HCT116 (cell line): ENCODE measurements around the gene WDPCP. TPM values are rescaled to one million over a fixed set of nuclear protein-coding genes. Genes with fewer than 3 reads are reported as not detected.
"Not testable (repeated sequence)": the region's sequence is repeated elsewhere in the genome, so short reads cannot be mapped to it uniquely, and the experiment has no call there.

Experiments
- ATAC-seq: fragments of 200-7000 bp; cut with Tn5 transposase; 2 replicates; pipeline ENCODE4 v1.9.1; 2020; ENCODE audit warnings: mild to moderate bottlenecking, moderate library complexity
- BruUV-seq: library from RNA; stranded (reverse); fragments of 400-500 nt; replicated peaks from 2 replicates; lab custom pipeline; 2021; lab: Mats Ljungman, UMichigan
- CTCF ChIA-PET: fragments of 300-600 bp; sonication (Branson Sonifier 250); formaldehyde crosslinking; loops from one replicate; lab custom pipeline; 2021; ENCODE audit warnings: antibody characterized with exemption; lab: Charles Lee
- POLR2A ChIA-PET: fragments of 300-600, 350-600 bp; sonication (Branson Sonifier 250); formaldehyde crosslinking; loops from one replicate; lab custom pipeline; 2021; ENCODE audit warnings: antibody characterized with exemption; lab: Charles Lee
- RAD21 ChIA-PET, 2 experiments: fragments of 300-600 bp; sonication (Branson Sonifier 250); formaldehyde crosslinking; loops; one replicate each; lab custom pipeline; 2023; ENCODE audit warnings: low total read pairs in 2 of 2; ENCODE audit not compliant: uncharacterized antibody in 2 of 2, unreplicated experiment in 2 of 2, low non-redundant PET in 1 of 2; lab: Charles Lee
- DNase-seq: peaks from one replicate; pipeline ENCODE4 v3.0.0-alpha.2; 2010; ENCODE audit warnings: low read depth, low spot score
- H2AFZ ChIP-seq: fragments of 200-600 bp; shearing (Covaris generic), sonication (generic); 2 replicates; pipeline ENCODE4 v1.6.1; 2017; ENCODE audit warnings: low read depth, mixed run types, mixed read lengths, antibody characterized with exemption, low read length; ENCODE audit not compliant: poor library complexity, severe bottlenecking
- H3K27ac ChIP-seq: 2 replicates; pipeline ENCODE4 v1.5.1; 2012; ENCODE audit warnings: low read depth, low read length
- H3K27me3 ChIP-seq: fragments of 200-600 bp; sonication (generic); 2 replicates; pipeline ENCODE4 v1.6.1; 2016; ENCODE audit warnings: mixed run types, low read length, mixed read lengths; ENCODE audit not compliant: insufficient read depth
- H3K36me3 ChIP-seq, 2 experiments: fragments of 200-500 bp in 1 of 2; fragments of 200-600 bp in 1 of 2; sonication (Bioruptor generic) in 1 of 2; sonication (generic) in 1 of 2; 2 replicates each; pipeline versions ENCODE4 v1.5.1 to v1.6.1; 2014 to 2016; ENCODE audit warnings: low read length in 2 of 2, inconsistent platforms in 1 of 2, mixed read lengths in 1 of 2, mixed run types in 1 of 2; ENCODE audit not compliant: insufficient read depth in 2 of 2, control insufficient read depth in 1 of 2
- H3K4me1 ChIP-seq, 2 experiments: fragments of 200-600 bp in 1 of 2; sonication (generic) in 1 of 2; 2 replicates each; pipeline versions ENCODE4 v1.5.1 to v1.6.1; 2012 to 2017; ENCODE audit warnings: low read length in 2 of 2, inconsistent platforms in 1 of 2, mild to moderate bottlenecking in 1 of 2, mixed read lengths in 1 of 2, mixed run types in 1 of 2, moderate library complexity in 1 of 2; ENCODE audit not compliant: insufficient read depth in 2 of 2, control insufficient read depth in 1 of 2
- H3K4me2 ChIP-seq: fragments of 200-600 bp; sonication (generic); 2 replicates; pipeline ENCODE4 v1.6.1; 2017; ENCODE audit warnings: mixed run types, low read length, mixed read lengths
- H3K4me3 ChIP-seq, 2 experiments: fragments of 200-600 bp in 1 of 2; sonication (generic) in 1 of 2; replicated peaks in 1 of 2; 2 replicates each; pipeline ENCODE4 v1.5.1; 2011 to 2016; ENCODE audit warnings: low read length in 2 of 2, control low read depth in 1 of 2, low read depth in 1 of 2, mild to moderate bottlenecking in 1 of 2, mixed read lengths in 1 of 2, mixed run types in 1 of 2
- H3K79me2 ChIP-seq: fragments of 200-600 bp; sonication (generic); 2 replicates; pipeline ENCODE4 v1.6.1; 2017; ENCODE audit warnings: mild to moderate bottlenecking, mixed run types, low read length, moderate library complexity, mixed read lengths; ENCODE audit not compliant: insufficient read depth
- H3K9ac ChIP-seq: fragments of 200-600 bp; sonication (generic); 2 replicates; pipeline ENCODE4 v1.6.1; 2016; ENCODE audit warnings: low read length, mixed read lengths
- H3K9me2 ChIP-seq: fragments of 200-600 bp; sonication (generic), shearing (Covaris generic); 2 replicates; pipeline ENCODE4 v1.6.1; 2017; ENCODE audit warnings: mixed run types, mild to moderate bottlenecking, moderate library complexity; ENCODE audit not compliant: insufficient read depth
- H3K9me3 ChIP-seq, 2 experiments: fragments of 200-500 bp in 1 of 2; fragments of 200-600 bp in 1 of 2; sonication (Bioruptor generic) in 1 of 2; sonication (generic) in 1 of 2; 2 replicates each; pipeline ENCODE4 v1.6.1; 2014 to 2017; ENCODE audit warnings: low read length in 2 of 2, mixed read lengths in 2 of 2, inconsistent platforms in 1 of 2, low read depth in 1 of 2, mild to moderate bottlenecking in 1 of 2, mixed run types in 1 of 2, moderate library complexity in 1 of 2; ENCODE audit not compliant: control insufficient read depth in 1 of 2, insufficient read depth in 1 of 2
- H4K20me1 ChIP-seq: fragments of 200-600 bp; sonication (generic), shearing (Covaris generic); 2 replicates; pipeline ENCODE4 v1.6.1; 2017; ENCODE audit warnings: mixed run types, mild to moderate bottlenecking, moderate library complexity; ENCODE audit not compliant: insufficient read depth
- CBX3 ChIP-seq: IDR thresholded peaks from 2 replicates; pipeline ENCODE4 v1.6.1; 2012; ENCODE audit warnings: low read depth
- intact Hi-C: fragments of 100-400 bp; cut with micrococcal nuclease; formaldehyde crosslinking; loops from 2 replicates; pipeline ENCODE4 v1.10.0; 2022
- total RNA-seq: library from RNA; stranded (reverse); gene quantifications from one replicate; pipeline ENCODE4 v1.2.1, GENCODE V29; 2021; ENCODE audit not compliant: unreplicated experiment

Gene WDPCP
- total RNA-seq, 1 experiment from 2014 or later: 4.1 TPM

DNA sequence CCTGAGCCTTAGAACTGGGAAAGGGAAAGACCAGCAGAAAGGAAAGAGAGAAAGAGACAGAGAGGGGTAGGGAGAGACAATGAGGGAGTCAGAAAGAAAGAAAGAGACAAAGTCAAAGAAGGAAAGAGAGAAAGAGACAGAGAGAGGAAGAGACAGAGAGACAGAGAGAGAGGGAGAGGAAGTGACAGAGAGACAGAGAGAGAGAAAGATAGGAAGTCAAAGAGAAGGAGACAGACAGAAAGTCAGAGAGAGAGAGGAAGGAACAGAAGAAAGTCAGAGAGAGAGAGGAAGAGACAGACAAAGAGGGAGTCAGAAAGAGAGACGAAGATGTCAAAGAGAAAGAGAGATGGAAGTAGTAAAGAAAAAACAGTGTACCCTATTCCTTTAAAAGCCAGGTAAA, 261.8 kb downstream of the WDPCP start:
- CTCF ChIA-PET: no interaction called here
- Histone ChIP-seq H3K4me3 (no peak overlapping the region), H3K9ac (no peak overlapping the region), H3K27me3 (no peaks in the 10 kb centered on the region), H3K36me3 (no peaks in the 10 kb centered on the region), H2AFZ (no peak overlapping the region), H3K79me2 (no peaks in the 10 kb centered on the region), H3K4me2 (no peak overlapping the region), H3K9me3 (no peaks in the 10 kb centered on the region), H3K27ac (no peak overlapping the region), H3K9me2 (no peaks in the 10 kb centered on the region), H3K4me1 (no peaks in the 10 kb centered on the region), H4K20me1 (no peaks in the 10 kb centered on the region)
- DNase-seq: no peak
- ATAC-seq: no peak
- RAD21 ChIA-PET: no interaction called here
- intact Hi-C loops: no loop called here
- no TSS peak for BruUV-seq
- no peak for TF ChIP-seq CBX3
- POLR2A ChIA-PET: no interaction called here

DNA sequence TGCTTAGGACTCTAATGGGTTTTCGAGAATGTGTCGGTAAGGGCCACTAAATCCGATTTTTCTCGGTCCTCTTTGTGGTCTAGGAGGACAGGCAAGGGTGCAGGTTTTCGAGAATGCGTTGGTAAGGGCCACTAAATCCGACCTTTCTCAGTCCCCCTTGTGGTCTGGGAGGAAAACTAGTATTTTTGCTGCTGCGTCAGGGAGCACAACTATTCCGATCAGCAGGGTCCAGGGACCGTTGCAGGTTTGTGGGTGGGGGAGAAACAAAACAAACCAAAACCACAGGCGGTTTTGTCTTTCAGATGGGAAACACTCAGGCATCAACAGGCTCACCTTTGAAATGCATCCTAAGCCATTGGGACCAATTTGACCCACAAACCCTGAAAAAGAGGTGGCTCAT, 264.6 kb downstream of the WDPCP start:
- H2AFZ ChIP-seq, H3K4me2 ChIP-seq, H3K36me3 ChIP-seq, DNase-seq, RAD21 ChIA-PET, H3K9me3 ChIP-seq, H3K27ac ChIP-seq, H3K79me2 ChIP-seq, ATAC-seq, intact Hi-C loops, H3K4me1 ChIP-seq, BruUV-seq, H3K27me3 ChIP-seq, H3K9me2 ChIP-seq, CTCF ChIA-PET, H3K9ac ChIP-seq, POLR2A ChIA-PET, H4K20me1 ChIP-seq, H3K4me3 ChIP-seq: not testable (repeated sequence)

DNA sequence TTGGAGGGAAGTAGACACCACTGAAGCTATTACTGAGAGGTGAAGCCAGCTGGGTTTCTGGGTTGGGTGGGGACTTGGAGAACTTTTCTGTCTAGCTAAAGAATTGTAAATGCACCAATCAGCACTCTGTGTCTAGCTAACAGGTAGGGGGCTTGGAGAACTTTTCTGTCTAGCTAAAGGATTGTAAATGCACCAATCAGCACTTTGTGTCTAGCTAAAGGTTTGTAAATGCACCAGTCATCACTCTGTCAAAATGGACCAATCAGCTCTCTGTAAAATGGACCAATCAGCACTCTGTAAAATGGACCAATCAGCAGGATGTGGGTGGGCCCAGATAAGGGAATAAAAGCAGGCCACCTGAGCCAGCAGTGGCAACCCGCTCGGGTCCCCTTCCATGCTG, 266.3 kb downstream of the WDPCP start:
- H3K36me3 ChIP-seq, H3K4me2 ChIP-seq, H3K9me2 ChIP-seq, H3K4me1 ChIP-seq, POLR2A ChIA-PET, intact Hi-C loops, BruUV-seq, H3K9ac ChIP-seq, ATAC-seq, H3K79me2 ChIP-seq, CTCF ChIA-PET, H3K27ac ChIP-seq, H3K4me3 ChIP-seq, H3K9me3 ChIP-seq, DNase-seq, H4K20me1 ChIP-seq, H3K27me3 ChIP-seq, RAD21 ChIA-PET, H2AFZ ChIP-seq: not testable (repeated sequence)
